GM10266 (cell line): ENCODE data around the gene OR10G3.

ENCODE experiments used
- DNase-seq: peaks from one replicate; pipeline ENCODE4 v3.0.0; 2012; ENCODE audit errors: extremely low spot score
- TF ChIP-seq, protein P1 (sequence below): IDR thresholded peaks from 2 replicates; pipeline ENCODE4 v1.5.1; 2012; ENCODE audit warnings: mild to moderate bottlenecking, low read depth; ENCODE audit not compliant: control insufficient read depth, insufficient read depth; ENCODE audit errors: missing control alignments

OR10G3 gene

DNA sequence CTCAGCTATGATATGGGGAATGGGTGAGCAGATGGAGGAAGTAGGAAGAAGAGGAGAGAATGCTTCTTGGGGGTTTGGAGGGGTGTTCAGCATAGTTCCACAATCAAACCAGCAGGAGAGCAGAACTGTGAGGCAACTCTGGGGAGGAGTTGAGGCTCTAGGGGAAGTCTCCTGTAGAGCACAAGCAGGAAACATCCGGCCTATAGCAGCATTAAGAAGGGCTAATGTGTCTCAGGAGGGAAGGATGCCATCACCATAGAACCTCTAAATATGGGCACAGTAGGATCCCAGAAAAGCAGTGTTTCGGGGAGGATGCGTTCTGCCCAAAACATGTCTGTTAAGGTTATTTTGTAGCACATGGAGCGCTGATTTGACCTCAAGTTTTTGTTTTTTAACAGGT, 45.3 kb downstream of the OR10G3 start:
- no peak for DNase-seq

DNA sequence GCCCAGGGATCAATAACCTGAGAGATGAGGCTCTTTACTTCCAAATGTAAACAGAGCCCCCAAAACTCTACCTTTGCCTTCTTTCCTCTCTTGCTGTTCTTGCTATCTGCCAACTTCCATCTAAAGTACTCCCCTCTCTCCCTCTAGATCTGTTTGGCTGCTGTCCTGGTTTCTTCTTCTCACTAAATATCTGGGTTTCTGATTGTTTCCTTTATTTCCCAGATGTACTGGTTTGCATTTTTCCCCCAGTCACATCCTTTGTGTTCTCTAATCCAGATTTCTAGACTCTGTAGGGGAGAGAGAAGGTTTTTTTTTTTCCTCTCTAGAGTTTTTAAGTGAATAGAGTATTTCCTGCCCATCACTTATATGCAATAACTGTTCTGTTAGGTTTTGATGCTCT, 46.6 kb downstream of the OR10G3 start:
- DNase-seq, result no peak
- TF ChIP-seq, protein P1, sequence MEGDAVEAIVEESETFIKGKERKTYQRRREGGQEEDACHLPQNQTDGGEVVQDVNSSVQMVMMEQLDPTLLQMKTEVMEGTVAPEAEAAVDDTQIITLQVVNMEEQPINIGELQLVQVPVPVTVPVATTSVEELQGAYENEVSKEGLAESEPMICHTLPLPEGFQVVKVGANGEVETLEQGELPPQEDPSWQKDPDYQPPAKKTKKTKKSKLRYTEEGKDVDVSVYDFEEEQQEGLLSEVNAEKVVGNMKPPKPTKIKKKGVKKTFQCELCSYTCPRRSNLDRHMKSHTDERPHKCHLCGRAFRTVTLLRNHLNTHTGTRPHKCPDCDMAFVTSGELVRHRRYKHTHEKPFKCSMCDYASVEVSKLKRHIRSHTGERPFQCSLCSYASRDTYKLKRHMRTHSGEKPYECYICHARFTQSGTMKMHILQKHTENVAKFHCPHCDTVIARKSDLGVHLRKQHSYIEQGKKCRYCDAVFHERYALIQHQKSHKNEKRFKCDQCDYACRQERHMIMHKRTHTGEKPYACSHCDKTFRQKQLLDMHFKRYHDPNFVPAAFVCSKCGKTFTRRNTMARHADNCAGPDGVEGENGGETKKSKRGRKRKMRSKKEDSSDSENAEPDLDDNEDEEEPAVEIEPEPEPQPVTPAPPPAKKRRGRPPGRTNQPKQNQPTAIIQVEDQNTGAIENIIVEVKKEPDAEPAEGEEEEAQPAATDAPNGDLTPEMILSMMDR, result no peak

More for the DNA sequence above, 45.3 kb downstream of the OR10G3 start:
- TF ChIP-seq, protein P1, result no peak

DNA sequence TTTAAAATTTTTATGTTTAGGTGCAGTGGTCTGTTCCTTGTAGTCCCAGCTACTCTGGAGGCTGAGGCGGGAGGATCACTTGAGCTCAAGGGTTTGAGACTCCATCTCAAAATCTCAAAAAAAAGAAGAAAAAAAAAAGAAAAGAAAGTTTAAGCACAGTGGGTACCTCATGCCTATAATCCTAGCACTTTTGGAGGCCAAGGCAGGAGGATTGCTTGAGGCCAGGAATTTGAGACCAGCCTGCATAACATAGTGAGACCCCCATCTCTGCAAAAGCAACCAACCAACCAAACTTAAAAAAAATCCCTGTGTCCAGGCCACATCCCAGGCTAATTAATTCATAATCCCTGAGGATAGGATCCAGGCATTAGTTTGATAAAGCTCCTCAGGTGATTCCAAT, 50.4 kb downstream of the OR10G3 start:
- no peak for DNase-seq
- TF ChIP-seq, protein P1, result no peak

DNA sequence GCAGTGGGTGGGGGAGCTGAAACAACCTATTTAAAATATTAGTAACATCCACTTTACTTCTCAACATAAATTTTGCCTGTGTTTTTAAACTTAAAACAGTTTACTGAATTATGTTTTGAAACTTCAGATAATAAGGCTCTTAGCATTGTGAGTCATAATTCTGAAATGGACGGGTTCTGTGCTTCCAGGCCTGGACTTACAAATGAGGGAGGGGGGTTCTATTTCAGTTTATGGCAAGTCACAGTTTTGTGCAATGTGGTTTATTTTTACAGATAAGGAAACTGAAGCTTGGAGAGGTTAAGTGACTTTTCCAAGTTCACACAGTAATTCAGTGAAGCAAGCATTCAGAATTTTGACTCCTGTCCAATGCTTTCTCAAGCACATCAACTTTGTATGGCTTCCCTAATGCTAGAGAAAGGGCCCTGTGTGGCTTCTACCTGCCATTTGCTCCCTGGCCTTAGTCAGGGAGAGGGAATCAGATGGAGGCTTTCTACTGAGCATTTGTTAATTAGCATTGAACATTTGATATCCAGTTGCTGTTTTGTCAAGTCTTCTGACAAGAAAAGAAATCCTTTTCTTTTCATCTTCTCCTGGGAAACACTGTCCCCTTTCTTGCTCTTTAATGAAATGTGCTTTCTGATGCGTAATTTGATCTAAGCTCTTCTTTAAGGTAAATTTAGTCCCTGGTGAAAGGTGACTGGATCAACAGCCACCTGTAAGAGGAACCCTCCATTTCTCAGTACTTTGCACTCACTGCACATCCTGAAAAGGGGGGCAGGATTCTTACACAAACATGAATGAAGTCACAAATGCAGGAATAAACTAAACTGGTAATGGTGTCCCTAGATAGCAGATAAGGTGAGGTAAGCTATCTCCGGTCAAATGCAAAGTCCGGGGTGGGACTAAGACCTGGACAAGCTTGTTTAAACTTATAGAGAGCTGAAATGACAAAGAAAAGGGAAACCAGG, 51.2 kb downstream of the OR10G3 start:
- TF ChIP-seq, protein P1, result no peak
- no peak for DNase-seq

DNA sequence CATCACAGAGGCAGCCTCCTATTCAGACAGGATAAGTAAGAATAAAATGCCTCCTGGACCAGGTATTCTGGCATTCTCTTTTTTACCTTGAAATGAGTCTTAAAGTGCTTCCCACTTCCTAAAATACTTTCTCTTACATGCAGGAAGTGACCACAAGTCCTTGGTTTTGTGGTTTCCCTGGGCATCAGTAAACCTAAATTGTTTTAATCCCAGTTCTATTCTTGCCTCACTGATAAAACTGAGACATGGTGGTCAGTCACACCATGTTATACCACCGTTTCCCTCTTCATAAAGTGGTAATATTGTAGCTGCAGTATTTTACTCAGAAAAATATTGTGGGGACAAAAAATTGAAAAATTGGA, 52.6 kb downstream of the OR10G3 start:
- DNase-seq, result no peak
- TF ChIP-seq, protein P1, result no peak

DNA sequence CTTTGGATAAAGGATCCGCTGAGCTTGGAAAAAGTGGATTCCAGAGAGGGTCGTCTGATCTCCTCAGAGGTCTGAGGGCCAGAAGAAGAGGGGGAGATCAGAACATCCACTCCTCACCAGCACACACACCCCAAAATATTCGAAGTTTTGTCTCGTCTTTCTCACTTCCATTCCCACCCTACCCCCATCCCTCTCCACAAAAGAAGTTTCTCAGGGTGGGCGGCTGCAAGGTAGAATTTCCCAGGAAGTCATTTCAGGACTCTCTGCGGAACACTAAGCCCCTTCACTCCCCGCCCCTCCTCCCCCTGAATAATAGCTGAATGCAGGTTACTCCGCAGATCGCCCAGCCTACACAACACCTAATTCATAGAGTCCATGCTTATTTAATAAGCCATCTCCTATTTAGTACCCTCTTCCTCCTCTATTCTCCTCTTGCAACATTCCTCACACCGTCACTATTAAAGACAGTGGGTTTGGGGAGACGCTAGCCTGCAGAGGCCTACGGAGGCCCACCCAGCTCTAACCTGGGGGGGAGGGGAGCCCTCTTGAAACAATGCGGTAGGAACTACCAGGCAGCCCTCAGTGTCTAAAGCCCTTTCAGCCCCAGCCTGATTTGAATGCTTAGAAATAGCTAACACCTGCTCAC, 53.1 kb downstream of the OR10G3 start:
- TF ChIP-seq, protein P1, result no peak
- no peak for DNase-seq
